Activated CD8-positive, alpha-beta T cell treated with anti-CD3 and anti-CD28 coated beads, Interleukin-2, amount 10 ng/mL, durations not matched to agents 7 days and 5 days (primary cell): ENCODE results near the gene SPRYD7. TPM values are rescaled to one million over a fixed set of nuclear protein-coding genes. Genes with fewer than 3 reads are reported as not detected.
"Not testable (repeated sequence)": the region's sequence is repeated elsewhere in the genome, so short reads cannot be mapped to it uniquely, and the experiment has no call there.

Source experiments
- ATAC-seq: fragments of 150-1000 bp; cut with Tn5 transposase; one replicate; pipeline ENCODE4 v1.10.0; 2021; ENCODE audit warnings: moderate library complexity
- CTCF ChIA-PET: fragments of 350-600 bp; sonication (Branson Sonifier 250); formaldehyde crosslinking; loops from one replicate; lab custom pipeline; 2021; ENCODE audit warnings: antibody characterized with exemption; lab: Charles Lee
- POLR2A ChIA-PET: fragments of 350-600 bp; sonication (Branson Sonifier 250); formaldehyde crosslinking; loops from one replicate; lab custom pipeline; 2021; ENCODE audit warnings: antibody characterized with exemption; lab: Charles Lee
- DNase-seq: peaks from one replicate; pipeline ENCODE4 v3.0.0-alpha.2; 2020
- H3K27ac Mint-ChIP-seq: one replicate; pipeline ENCODE4 v1.8.0; 2021; ENCODE audit warnings: mild to moderate bottlenecking, mixed read lengths
- H3K27me3 Mint-ChIP-seq: one replicate; pipeline ENCODE4 v1.8.0; 2021; ENCODE audit warnings: low read depth, mixed read lengths
- H3K36me3 Mint-ChIP-seq: one replicate; pipeline ENCODE4 v1.8.0; 2021; ENCODE audit warnings: low read depth, mixed read lengths
- H3K4me1 Mint-ChIP-seq: one replicate; pipeline ENCODE4 v1.8.0; 2021; ENCODE audit warnings: low read depth, mixed read lengths
- H3K4me3 Mint-ChIP-seq: one replicate; pipeline ENCODE4 v1.8.0; 2021; ENCODE audit warnings: mild to moderate bottlenecking, mixed read lengths
- H3K9me3 Mint-ChIP-seq: one replicate; pipeline ENCODE4 v1.8.0; 2022; ENCODE audit warnings: mixed read lengths; ENCODE audit not compliant: insufficient read depth
- total RNA-seq, 2 experiments: library from RNA; stranded (reverse); gene quantifications; one replicate each; pipeline ENCODE4 v1.2.3, GENCODE V29; 2021

Gene SPRYD7
- total RNA-seq, 2 experiments from 2014 or later: 3.4 to 4.1 TPM

DNA sequence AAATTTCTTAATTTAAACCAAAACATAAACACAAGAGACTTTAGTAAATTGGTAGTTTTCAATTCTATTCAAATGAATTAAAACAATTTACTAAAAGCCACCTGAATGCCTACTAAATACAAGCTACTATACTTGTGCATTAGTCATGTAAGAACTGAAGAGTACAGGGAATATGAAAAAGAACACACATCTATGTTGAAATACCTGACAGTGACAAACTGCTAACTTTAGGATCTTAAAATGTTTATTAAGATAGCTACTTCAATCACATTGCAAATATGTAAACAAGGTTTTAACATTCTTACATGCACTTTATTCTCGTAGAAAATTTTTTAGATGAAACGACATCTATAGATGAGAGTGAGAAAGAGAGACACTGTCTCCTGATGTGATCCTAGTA, 4.1 kb downstream of the SPRYD7 start:
- no peaks in the 10 kb centered on the region for H3K27me3 Mint-ChIP-seq
- no peak overlapping the region for H3K27ac Mint-ChIP-seq
- H3K36me3 Mint-ChIP-seq: peaks cover 2% of the 10 kb centered on the region
- ChIA-PET CTCF (no interaction called here), POLR2A (no interaction called here)
- H3K4me1 Mint-ChIP-seq: peaks cover 18% of the 10 kb centered on the region
- no peak overlapping the region for H3K4me3 Mint-ChIP-seq
- ATAC-seq: no peak
- no peaks in the 10 kb centered on the region for H3K9me3 Mint-ChIP-seq
- DNase-seq: no peak

DNA sequence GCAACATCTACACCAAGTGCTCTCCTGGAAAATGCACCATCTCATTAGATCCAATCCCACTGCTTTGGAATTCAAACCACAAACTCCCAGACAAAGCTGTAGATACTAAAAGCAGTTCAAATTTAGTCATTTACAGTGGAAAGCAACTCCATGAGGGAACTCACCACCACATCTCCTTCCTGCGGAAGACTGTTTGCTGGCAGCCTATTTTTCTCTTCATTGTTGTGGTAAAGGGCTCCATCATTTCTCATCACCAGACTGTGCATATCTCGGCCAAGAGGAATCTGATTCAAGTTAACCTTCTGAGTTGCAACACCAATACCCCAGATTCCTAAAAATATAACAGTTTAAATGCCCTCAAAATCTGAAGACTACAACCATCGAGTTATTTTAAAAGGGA, 8.4 kb downstream of the SPRYD7 start:
- H3K27me3 Mint-ChIP-seq: no peaks in the 10 kb centered on the region

DNA sequence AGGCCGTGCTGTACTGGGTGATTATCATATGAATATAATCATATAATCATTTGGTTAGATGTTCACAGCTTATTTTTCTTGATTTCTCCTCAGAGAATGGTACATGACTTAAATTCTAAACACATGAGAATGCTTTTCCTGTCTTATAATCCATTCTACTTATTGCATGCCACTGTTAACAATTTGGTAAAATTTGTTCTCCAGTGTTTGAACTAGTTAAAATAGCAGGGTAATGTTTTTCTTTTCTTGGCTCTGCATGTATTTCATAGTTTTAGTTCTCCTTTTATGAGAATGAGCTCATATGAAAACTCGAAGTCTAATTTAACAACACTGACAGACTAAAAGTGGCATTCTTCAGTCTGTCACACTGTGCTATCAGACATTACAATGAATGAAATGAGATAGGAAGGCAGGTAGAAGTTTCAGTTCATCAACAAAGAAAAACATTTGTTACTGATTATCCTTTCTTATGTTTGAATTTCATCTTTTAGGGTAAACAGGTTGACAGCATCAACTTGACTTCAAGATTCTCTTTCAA, 10.2 kb downstream of the SPRYD7 start:
- Mint-ChIP-seq H3K4me1 (peaks cover 5% of the 10 kb centered on the region), H3K36me3 (peaks cover 14% of the 10 kb centered on the region), H3K4me3 (no peak overlapping the region), H3K27me3 (no peaks in the 10 kb centered on the region), H3K9me3 (peaks cover 5% of the 10 kb centered on the region), H3K27ac (no peak overlapping the region)
- DNase-seq (no peak), ATAC-seq (no peak)
- POLR2A ChIA-PET: interaction anchor here (0.6 kb wide), 1 partner anchor 480 kb away, joined by 4 read pairs; no protein-coding TSS in a partner anchor
- CTCF ChIA-PET: interaction anchor here (1.1 kb wide), 1 partner anchor 10 kb away, joined by 3 read pairs; the partner anchor contains the start of gene SPRYD7

More for the DNA sequence above, 8.4 kb downstream of the SPRYD7 start:
- Mint-ChIP-seq H3K4me3 (no peak overlapping the region), H3K4me1 (peaks cover 5% of the 10 kb centered on the region), H3K36me3 (peaks cover 8% of the 10 kb centered on the region), H3K9me3 (no peaks in the 10 kb centered on the region), H3K27ac (no peak overlapping the region)
- POLR2A ChIA-PET: no interaction called here
- CTCF ChIA-PET: no interaction called here
- DNase-seq (no peak), ATAC-seq (no peak)

DNA sequence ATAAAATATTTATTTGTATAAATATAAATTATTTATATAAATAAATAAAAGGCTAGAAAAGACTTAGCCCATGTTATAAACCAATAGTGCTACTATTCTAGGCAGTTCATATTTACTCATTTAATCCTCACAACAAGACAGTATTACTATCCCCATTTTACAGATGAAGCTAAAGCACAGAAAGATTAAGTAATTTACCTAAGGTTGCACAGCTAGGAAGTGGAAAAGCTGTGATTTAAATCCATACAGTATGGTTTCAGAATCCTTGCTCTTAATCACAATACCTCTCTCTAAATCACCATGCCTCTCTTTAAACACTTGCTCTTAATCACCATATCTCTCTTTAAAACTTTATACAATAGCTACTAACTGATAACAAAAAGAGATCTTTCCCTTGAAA, 13.8 kb downstream of the SPRYD7 start:
- Mint-ChIP-seq H3K4me1 (no peaks in the 10 kb centered on the region), H3K36me3 (peaks cover 18% of the 10 kb centered on the region), H3K4me3 (no peak overlapping the region), H3K9me3 (peaks cover 5% of the 10 kb centered on the region), H3K27me3 (no peaks in the 10 kb centered on the region), H3K27ac (no peak overlapping the region)
- ChIA-PET POLR2A (no interaction called here), CTCF (interaction anchor here (1.4 to 1.6 kb wide), 2 partner anchors 13 to 14 kb away, joined by 4 to 8 read pairs; partner anchors contain the start of gene SPRYD7)
- DNase-seq: no peak
- no peak for ATAC-seq

DNA sequence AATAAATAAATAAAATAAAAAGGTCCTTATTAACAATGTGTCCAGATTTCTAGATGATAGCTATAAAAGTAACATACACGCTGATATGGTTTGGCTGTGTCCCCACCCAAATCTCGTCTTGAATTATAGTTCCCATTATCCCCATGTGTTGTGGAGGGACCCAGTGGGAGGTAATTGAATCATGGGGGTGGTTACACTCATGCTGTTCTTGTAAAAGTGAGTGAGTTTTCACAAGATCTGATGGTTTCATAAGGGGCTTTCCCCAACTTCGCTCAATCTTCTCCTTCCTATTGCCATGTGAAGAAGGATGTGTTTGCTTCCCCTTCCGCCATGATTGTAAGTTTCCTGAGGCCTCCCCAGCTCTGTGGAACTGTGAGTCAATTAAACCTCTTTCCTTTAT, 15.2 kb downstream of the SPRYD7 start:
- H3K9me3 Mint-ChIP-seq, H3K27me3 Mint-ChIP-seq, ATAC-seq, DNase-seq, POLR2A ChIA-PET, H3K27ac Mint-ChIP-seq, H3K4me1 Mint-ChIP-seq, H3K4me3 Mint-ChIP-seq: not testable (repeated sequence)
- H3K36me3 Mint-ChIP-seq: peaks cover 21% of the 10 kb centered on the region
- CTCF ChIA-PET: interaction anchor here (0.8 kb wide), 1 partner anchor 15 kb away, joined by 3 read pairs; the partner anchor contains the start of gene SPRYD7

DNA sequence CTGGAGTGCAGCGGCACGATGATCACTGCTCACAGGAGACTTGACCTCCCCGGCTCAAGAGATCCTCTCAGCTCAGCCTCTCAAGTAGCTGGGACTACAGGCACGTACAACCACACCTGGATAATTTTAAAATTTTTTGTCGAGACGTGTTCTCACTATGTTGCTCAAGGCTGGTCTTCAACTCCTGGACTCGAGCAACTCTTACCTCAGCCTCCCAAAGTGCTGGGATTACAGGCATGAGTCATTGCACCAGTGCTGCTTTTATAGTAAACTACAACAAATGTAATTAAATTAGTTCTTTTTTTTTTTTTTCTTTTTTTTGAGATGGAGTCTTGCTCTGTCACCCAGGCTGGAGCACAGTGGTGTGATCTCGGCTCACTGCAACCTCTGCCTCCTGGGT, 18.0 kb downstream of the SPRYD7 start:
- H3K27me3 Mint-ChIP-seq, ATAC-seq, DNase-seq, H3K4me3 Mint-ChIP-seq, H3K4me1 Mint-ChIP-seq, H3K9me3 Mint-ChIP-seq, POLR2A ChIA-PET, CTCF ChIA-PET, H3K27ac Mint-ChIP-seq: not testable (repeated sequence)
- H3K36me3 Mint-ChIP-seq: peaks cover 21% of the 10 kb centered on the region

DNA sequence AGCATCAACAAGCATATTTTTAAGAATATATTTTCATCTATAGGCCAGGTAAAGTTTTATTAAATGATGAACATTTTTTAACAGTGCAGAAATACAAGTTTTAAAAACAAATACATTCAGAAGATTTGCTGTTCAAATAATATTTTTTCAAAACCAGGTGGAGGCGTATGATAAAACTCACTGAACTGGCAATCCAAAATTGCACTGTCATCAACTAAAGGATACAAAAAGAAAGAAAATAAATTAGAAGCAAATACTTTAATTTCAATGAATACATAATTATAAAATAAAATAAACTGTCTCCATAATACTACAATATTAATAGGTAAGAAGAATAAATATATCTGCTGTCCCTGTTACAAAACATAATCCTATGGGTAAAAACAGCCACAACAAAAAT, 21.2 kb downstream of the SPRYD7 start:
- Mint-ChIP-seq H3K4me1 (no peaks in the 10 kb centered on the region), H3K9me3 (no peaks in the 10 kb centered on the region), H3K4me3 (no peak overlapping the region), H3K27me3 (no peaks in the 10 kb centered on the region), H3K27ac (no peak overlapping the region), H3K36me3 (peaks cover 9% of the 10 kb centered on the region)
- ChIA-PET CTCF (no interaction called here), POLR2A (no interaction called here)
- DNase-seq (no peak), ATAC-seq (no peak)

DNA sequence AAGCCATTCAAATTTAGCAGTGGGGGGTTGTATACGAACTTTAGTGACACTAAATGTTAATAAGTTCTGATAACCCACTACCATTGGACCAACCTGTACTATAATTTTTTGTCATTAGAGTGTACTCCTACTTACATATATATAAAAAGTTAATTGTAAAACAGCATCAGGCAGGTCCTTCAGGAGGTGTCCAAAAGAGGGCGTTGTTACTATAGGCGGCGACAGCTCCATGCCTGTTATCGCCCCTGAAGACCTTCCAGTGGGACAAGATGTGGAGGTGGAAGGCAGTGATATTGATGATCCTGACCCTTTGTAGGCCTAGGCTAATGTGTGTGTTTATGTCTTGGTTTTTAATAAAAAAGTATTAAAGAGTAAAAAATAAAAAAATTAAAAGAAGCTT, 27.5 kb downstream of the SPRYD7 start:
- no peak overlapping the region for H3K4me3 Mint-ChIP-seq
- ATAC-seq (no peak), DNase-seq (no peak)
- H3K9me3 Mint-ChIP-seq: no peaks in the 10 kb centered on the region
- CTCF ChIA-PET: interaction anchor here (0.8 to 1.9 kb wide), 2 partner anchors 9 to 14 kb away, joined by 4 read pairs; no protein-coding TSS in a partner anchor
- POLR2A ChIA-PET: no interaction called here
- H3K4me1 Mint-ChIP-seq: no peaks in the 10 kb centered on the region
- no peaks in the 10 kb centered on the region for H3K36me3 Mint-ChIP-seq
- H3K27ac Mint-ChIP-seq: no peak overlapping the region
- H3K27me3 Mint-ChIP-seq: no peaks in the 10 kb centered on the region

DNA sequence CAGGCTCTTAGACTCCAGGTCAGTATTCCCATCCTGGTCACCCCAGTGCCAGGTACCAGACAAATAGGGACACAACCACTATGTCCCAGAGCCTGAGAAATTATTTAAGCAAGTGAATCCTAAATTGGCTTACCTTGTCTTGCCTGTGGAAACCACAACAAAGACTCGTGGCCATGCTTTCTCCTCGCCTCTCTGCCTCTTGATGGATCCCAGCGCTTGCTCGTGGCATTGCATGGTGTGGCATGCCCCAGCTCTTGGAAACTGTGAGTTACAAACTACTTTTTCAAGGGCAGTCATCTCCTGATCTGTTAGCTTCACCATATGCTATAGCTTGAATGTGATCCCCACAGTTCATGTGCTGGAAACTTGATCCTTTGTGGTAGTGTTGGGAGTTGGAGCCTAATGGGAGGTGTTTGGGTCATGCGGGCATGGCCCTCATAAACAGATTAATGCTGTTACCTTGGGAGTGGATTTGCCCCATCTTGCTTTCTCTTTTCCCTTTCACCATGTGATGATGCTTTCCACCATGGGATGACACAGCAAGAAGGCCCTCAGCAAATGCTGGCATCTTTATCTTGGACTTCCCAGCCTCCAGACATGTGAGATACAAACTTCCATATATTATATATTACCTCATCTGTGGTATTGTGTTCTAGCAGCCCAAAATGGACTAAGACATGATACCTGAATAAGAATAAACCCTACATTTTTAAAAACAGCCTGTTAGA, 31.2 kb downstream of the SPRYD7 start:
- ATAC-seq: no peak
- Mint-ChIP-seq H3K4me3 (no peak overlapping the region), H3K27me3 (peaks cover 4% of the 10 kb centered on the region), H3K4me1 (no peaks in the 10 kb centered on the region), H3K9me3 (no peaks in the 10 kb centered on the region), H3K27ac (no peak overlapping the region), H3K36me3 (no peaks in the 10 kb centered on the region)
- CTCF ChIA-PET: no interaction called here
- no peak for DNase-seq
- POLR2A ChIA-PET: no interaction called here

DNA sequence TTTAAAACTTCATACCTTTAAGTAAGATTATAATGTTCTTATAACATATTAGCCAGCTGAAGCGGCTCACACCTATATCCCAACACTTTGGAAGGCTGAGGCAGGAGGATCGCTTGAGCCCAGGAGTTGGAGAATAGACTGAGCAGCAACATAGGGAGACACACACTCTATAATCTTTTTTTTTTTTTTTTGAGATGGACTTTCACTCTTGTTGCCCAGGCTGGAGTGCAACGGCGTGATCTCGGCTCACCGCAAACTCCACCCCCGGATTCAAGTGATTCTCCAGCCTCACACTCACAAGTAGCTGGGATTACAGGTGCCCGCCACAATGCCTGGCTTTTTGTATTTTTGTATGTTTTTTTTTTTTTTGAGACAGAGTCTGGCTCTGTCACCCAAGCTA, 37.3 kb downstream of the SPRYD7 start:
- ATAC-seq: no peak
- peaks cover 9% of the 10 kb centered on the region for H3K27me3 Mint-ChIP-seq
- no peak for DNase-seq
- ChIA-PET POLR2A (no interaction called here), CTCF (interaction anchor here (0.6 to 1.4 kb wide), 2 partner anchors 10 to 50 kb away, joined by 3 to 4 read pairs; no protein-coding TSS in a partner anchor)
- no peak overlapping the region for H3K4me3 Mint-ChIP-seq
- no peaks in the 10 kb centered on the region for H3K9me3 Mint-ChIP-seq
- H3K36me3 Mint-ChIP-seq: no peaks in the 10 kb centered on the region
- H3K27ac Mint-ChIP-seq: no peak overlapping the region
- no peaks in the 10 kb centered on the region for H3K4me1 Mint-ChIP-seq

DNA sequence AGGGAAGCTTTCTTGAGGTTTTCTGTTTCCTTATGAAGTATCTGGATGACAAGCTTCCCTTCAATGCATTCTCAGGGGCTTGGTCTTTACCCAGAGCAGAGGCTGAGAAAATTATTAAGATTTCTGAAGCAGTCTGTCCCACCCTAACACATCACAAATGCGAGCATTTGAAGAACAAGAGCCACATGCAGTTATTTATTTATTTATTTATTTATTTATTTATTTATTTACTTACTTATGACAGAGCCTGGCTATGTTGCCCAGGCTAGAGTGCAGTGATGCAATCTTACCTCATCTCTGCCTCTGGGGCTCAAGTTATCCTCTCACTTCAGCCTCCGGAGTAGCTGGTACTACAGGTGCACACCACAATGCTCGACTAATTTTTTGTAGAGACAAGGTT, 38.4 kb downstream of the SPRYD7 start:
- Mint-ChIP-seq H3K27me3 (peaks cover 9% of the 10 kb centered on the region), H3K9me3 (no peaks in the 10 kb centered on the region), H3K4me1 (no peaks in the 10 kb centered on the region), H3K4me3 (no peak overlapping the region), H3K27ac (no peak overlapping the region), H3K36me3 (no peaks in the 10 kb centered on the region)
- POLR2A ChIA-PET: interaction anchor here (0.7 kb wide), 1 partner anchor 1164 kb away, joined by 3 read pairs; no protein-coding TSS in a partner anchor
- CTCF ChIA-PET: interaction anchor here (2.1 kb wide), 1 partner anchor 39 kb away, joined by 5 read pairs; the partner anchor contains the start of gene SPRYD7
- ATAC-seq (no peak), DNase-seq (no peak)

DNA sequence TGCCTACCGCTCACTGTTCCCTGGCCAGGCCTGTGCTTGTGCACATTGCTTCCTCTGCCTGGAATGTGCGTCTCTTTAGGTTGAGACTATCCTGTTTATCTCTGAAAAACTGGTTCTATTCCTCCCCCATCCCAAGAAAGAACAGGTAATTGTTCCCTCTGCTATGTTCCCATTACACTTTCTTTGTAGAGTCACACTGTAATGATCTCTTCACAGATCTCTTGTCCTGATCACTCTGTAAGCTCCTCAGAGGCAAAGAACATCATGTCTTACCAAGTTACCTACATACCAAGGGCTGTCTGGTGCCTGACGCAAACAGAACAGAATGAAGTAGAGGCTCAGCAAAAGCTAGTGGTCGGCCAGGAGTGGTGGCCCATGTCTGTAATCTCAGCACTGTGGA, 40.3 kb downstream of the SPRYD7 start:
- no peaks in the 10 kb centered on the region for H3K9me3 Mint-ChIP-seq
- no peak overlapping the region for H3K4me3 Mint-ChIP-seq
- peaks cover 6% of the 10 kb centered on the region for H3K27me3 Mint-ChIP-seq
- DNase-seq (no peak), ATAC-seq (no peak)
- H3K27ac Mint-ChIP-seq: no peak overlapping the region
- H3K36me3 Mint-ChIP-seq: no peaks in the 10 kb centered on the region
- POLR2A ChIA-PET: no interaction called here
- CTCF ChIA-PET: interaction anchor here (2.1 kb wide), 1 partner anchor 41 kb away, joined by 5 read pairs; the partner anchor contains the start of gene SPRYD7
- H3K4me1 Mint-ChIP-seq: no peaks in the 10 kb centered on the region
